ENCODE results near the gene DPP7. TPM values are rescaled to one million over a fixed set of nuclear protein-coding genes. Genes with fewer than 3 reads are reported as not detected.

DPP7 gene
- total RNA-seq, 1 experiment from 2014 or later, result 230 TPM

- H3K9me3 Mint-ChIP-seq (ENCODE audit: unreplicated experiment), result no peaks in the 10 kb centered on the region
- H3K27me3 Mint-ChIP-seq (ENCODE audit: insufficient read depth, unreplicated experiment), result no peaks in the 10 kb centered on the region
- H3K36me3 Mint-ChIP-seq (ENCODE audit: insufficient read depth, unreplicated experiment), result peaks cover 18% of the 10 kb centered on the region
- ChIA-PET POLR2A (interaction anchor here (0.6 kb wide), 1 partner anchor 26 kb away, joined by 3 read pairs; no protein-coding TSS in a partner anchor), CTCF (no interaction called here)
- H3K4me1 Mint-ChIP-seq (ENCODE audit: low read depth, unreplicated experiment), result no peaks in the 10 kb centered on the region
- H3K27ac Mint-ChIP-seq (ENCODE audit: unreplicated experiment), result no peak overlapping the region
- H3K36me3 ChIP-seq (ENCODE audit: control insufficient read depth, insufficient read depth, low read length), result peaks cover 14% of the 10 kb centered on the region
- no peaks in the 10 kb centered on the region for H3K4me1 ChIP-seq
- BruUV-seq (replicated peaks), result no TSS peak
- no peak for TF ChIP-seq CTCF (IDR thresholded peaks at IDR 0.05; ENCODE audit: insufficient read depth in 1 of 2, low read depth in 1 of 2, low read length in 1 of 2, severe bottlenecking in 1 of 2, unreplicated experiment in 1 of 2)
- no peaks in the 10 kb centered on the region for H3K9me3 ChIP-seq
- no peak for DNase-seq
- intact Hi-C loops (cut with micrococcal nuclease; ENCODE audit: unreplicated experiment), result no loop called here
- H3K27me3 ChIP-seq (replicated peaks; ENCODE audit: control insufficient read depth, insufficient read depth, low read length), result no peaks in the 10 kb centered on the region
- no peak overlapping the region for H3K4me3 ChIP-seq (ENCODE audit: low read depth, low read length)
- H3K4me3 Mint-ChIP-seq (ENCODE audit: unreplicated experiment), result no peak overlapping the region
These were observed 7.1 kb downstream of the DPP7 start for GRCh38 chr9:137107312-137107921.

- Histone ChIP-seq H3K9me3 (no peaks in the 10 kb centered on the region), H3K4me1 (no peaks in the 10 kb centered on the region), H3K36me3 (ENCODE audit: control insufficient read depth, insufficient read depth, low read length) (peaks cover 20% of the 10 kb centered on the region), H3K4me3 (ENCODE audit: low read depth, low read length) (no peak overlapping the region), H3K27me3 (replicated peaks; ENCODE audit: control insufficient read depth, insufficient read depth, low read length) (no peaks in the 10 kb centered on the region)
- ChIA-PET POLR2A (interaction anchor here (0.6 kb wide), 1 partner anchor 27 kb away, joined by 3 read pairs; no protein-coding TSS in a partner anchor), CTCF (no interaction called here)
- DNase-seq, result no peak
- BruUV-seq (replicated peaks), result no TSS peak
- Mint-ChIP-seq H3K9me3 (ENCODE audit: unreplicated experiment) (no peaks in the 10 kb centered on the region), H3K4me3 (ENCODE audit: unreplicated experiment) (no peak overlapping the region), H3K36me3 (ENCODE audit: insufficient read depth, unreplicated experiment) (peaks cover 18% of the 10 kb centered on the region), H3K27ac (ENCODE audit: unreplicated experiment) (no peak overlapping the region), H3K4me1 (ENCODE audit: low read depth, unreplicated experiment) (no peaks in the 10 kb centered on the region), H3K27me3 (ENCODE audit: insufficient read depth, unreplicated experiment) (no peaks in the 10 kb centered on the region)
- intact Hi-C loops (cut with micrococcal nuclease; ENCODE audit: unreplicated experiment), result no loop called here
- no peak for TF ChIP-seq CTCF (IDR thresholded peaks at IDR 0.05; ENCODE audit: insufficient read depth in 1 of 2, low read depth in 1 of 2, low read length in 1 of 2, severe bottlenecking in 1 of 2, unreplicated experiment in 1 of 2)
These were observed 7.8 kb downstream of the DPP7 start for GRCh38 chr9:137106662-137107250.

GRCh38 chr9:137105814-137106661 is 8.5 kb downstream of the DPP7 start:
- POLR2A ChIA-PET, result no interaction called here

More at GRCh38 chr9:137105814-137106661, 8.5 kb downstream of the DPP7 start:
- H3K4me1 ChIP-seq, result no peaks in the 10 kb centered on the region
- no peak overlapping the region for H3K4me3 ChIP-seq (ENCODE audit: low read depth, low read length)
- CTCF ChIA-PET, result interaction anchor here (0.6 to 1.7 kb wide), 2 partner anchors 36 to 38 kb away, joined by 3 read pairs; partner anchors contain the start of gene SAPCD2
- H3K4me1 Mint-ChIP-seq (ENCODE audit: low read depth, unreplicated experiment), result no peaks in the 10 kb centered on the region
- no peaks in the 10 kb centered on the region for H3K9me3 Mint-ChIP-seq (ENCODE audit: unreplicated experiment)
- BruUV-seq (replicated peaks), result no TSS peak
- H3K27me3 Mint-ChIP-seq (ENCODE audit: insufficient read depth, unreplicated experiment), result no peaks in the 10 kb centered on the region
- H3K27me3 ChIP-seq (replicated peaks; ENCODE audit: control insufficient read depth, insufficient read depth, low read length), result no peaks in the 10 kb centered on the region
- TF ChIP-seq CTCF (IDR thresholded peaks at IDR 0.05; ENCODE audit: insufficient read depth in 1 of 2, low read depth in 1 of 2, low read length in 1 of 2, severe bottlenecking in 1 of 2, unreplicated experiment in 1 of 2), result no peak
- H3K36me3 Mint-ChIP-seq (ENCODE audit: insufficient read depth, unreplicated experiment), result peaks cover 18% of the 10 kb centered on the region
- intact Hi-C loops (cut with micrococcal nuclease; ENCODE audit: unreplicated experiment), result no loop called here
- no peak for DNase-seq
- H3K4me3 Mint-ChIP-seq (ENCODE audit: unreplicated experiment), result no peak overlapping the region
- H3K27ac Mint-ChIP-seq (ENCODE audit: unreplicated experiment), result no peak overlapping the region
- H3K36me3 ChIP-seq (ENCODE audit: control insufficient read depth, insufficient read depth, low read length), result peaks cover 24% of the 10 kb centered on the region
- no peaks in the 10 kb centered on the region for H3K9me3 ChIP-seq

Data from Caco-2 (cell line).